SKM-1 (cell line): ENCODE measurements around the gene BEX4.

Source experiments
- DNase-seq: peaks from one replicate; lab custom pipeline; 2025; ENCODE audit not compliant: unreplicated experiment; lab: John Stamatoyannopoulos, UW

BEX4 gene

DNA sequence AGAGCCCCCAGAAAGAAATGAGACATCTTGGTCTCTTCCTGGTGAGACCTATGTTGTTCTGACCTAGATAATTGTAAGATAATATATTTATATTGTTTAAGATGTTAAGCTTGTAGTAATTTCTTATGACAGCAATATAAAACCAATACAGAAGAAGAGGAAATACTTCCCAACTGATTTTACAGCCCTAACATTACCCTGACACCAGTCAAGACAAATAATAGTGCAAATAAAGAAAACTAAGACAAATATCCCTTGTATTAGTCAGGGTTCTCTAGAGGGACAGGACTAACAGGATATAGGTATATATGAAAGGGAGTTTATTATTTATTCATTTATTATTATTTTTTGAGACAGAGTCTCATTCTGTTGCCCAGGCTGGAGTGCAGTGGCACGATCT is 21.4 kb downstream of the BEX4 start:
- no peak for DNase-seq

DNA sequence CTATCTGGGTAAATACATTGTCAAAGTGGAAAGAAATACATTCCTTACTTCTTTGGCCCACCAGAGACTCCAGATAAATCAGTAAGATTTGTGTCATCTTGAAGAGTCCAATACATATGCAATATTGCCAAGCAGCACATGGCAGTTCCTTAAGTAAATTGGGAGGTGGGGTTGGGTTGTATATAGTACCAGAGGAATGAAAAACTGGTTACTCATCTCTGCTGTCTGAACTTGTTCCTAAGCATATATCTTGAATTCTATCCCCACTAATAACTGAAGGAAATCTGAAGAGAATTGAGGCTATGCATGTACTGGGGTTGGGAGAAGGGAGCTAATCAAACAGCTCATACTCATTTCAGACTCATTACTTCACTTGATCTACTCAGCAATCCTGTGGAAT is 25.2 kb downstream of the BEX4 start:
- DNase-seq, result no peak

DNA sequence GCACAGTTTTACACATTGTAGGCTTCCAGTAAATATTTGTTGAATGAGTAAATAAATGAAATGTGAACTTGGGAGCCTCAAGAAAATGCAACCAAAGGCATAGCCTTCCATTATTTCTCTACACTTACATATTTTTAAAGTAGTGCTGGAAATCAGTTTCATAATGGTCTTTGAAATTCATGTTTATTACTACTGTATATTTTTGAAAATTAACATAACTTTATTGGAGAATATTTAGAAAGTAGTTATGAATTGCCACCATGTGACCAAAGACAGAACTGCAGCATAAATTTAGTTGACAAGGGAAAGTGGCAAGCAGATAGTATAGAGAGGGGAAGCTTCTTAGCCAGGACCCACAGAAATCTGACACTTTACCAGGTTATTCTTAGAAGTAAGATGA is 33.6 kb downstream of the BEX4 start:
- DNase-seq, result no peak

DNA sequence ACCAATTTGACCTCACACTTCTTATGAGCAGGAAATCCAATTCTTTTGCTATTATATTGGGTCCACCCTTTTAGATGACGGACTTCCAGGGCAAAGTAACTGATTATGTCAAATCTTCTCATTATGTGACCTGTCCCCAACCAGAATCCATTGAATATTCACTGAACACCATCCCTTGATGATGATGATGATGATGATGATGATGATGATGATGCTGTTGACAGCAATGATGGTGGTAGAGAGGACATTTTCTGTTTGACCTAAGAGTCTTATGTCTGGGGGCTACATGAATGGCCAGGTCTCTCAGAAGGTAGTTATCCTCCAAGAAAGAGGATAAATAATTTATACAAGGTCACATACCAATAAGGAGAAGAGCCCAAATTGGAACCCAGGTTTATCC is 34.9 kb downstream of the BEX4 start:
- DNase-seq, result no peak

DNA sequence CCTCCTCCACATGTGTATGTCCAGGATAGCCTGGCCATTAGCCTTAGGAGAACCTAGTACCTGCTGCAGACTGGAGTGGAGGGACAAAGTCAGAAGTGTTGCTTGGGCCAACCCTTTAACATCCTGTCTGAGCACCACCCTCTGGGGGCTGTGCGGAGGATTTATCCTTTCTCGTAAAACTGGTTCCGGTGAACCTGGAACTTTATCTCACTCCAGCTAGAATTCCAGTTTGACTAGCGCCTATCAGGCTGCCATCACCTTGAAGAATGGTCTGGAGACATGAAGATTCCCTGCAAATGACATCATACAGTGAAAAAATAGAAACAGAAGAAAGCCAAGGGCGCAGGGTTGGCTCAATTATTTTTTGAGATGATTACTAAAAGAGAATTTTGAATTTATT is 36.1 kb downstream of the BEX4 start:
- DNase-seq, result no peak

DNA sequence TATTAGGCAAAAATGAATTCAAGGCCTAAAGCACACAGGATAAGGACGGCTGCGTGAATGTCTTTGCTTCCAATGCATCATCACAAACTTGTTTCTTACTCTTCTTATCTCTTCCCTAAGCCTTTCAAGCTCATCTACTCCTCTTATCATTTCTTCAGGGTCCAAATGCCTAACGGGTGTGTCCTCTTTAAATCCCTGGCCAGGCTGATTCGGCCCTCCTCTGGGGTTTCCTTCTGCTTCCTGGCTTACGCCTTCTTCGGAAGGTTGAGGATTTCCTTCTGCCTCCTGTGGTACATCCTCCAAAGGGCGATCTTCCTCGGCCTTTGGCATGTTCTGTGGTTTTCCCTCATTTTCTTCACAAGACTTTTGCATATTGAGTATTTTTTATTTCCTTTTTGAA is 38.7 kb downstream of the BEX4 start:
- DNase-seq, result no peak

DNA sequence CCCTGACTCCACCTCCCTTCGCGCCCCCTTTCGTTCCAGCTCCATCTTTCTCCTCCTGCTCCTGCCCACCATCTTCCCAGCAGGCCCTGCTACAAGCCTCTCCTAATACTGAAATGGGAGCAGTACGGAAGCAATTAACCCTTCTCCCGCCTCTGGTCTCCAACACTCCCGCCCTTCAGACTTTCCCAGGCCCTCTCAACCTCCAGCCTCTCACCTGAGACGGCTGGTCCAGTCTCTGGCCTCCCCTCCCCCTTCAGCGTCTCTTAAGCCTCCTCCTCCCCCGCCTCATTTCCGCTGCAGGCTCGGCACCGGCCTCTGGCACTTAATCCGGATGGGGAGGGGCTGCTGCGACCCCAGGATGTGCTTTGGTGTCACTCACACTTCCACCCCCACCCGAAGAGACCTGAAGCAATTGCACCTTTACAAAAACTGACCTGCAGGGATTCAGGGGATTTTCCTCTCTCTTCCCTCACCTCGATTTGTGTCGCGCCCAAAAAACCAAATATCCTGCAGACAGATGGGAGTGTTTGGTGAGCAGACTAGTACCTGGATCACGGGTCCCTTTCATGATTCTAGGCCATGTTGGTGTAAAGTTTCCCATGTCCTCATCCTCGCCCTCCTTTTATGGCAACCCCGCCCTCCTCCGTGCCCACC is 39.4 kb downstream of the BEX4 start:
- DNase-seq, result no peak

DNA sequence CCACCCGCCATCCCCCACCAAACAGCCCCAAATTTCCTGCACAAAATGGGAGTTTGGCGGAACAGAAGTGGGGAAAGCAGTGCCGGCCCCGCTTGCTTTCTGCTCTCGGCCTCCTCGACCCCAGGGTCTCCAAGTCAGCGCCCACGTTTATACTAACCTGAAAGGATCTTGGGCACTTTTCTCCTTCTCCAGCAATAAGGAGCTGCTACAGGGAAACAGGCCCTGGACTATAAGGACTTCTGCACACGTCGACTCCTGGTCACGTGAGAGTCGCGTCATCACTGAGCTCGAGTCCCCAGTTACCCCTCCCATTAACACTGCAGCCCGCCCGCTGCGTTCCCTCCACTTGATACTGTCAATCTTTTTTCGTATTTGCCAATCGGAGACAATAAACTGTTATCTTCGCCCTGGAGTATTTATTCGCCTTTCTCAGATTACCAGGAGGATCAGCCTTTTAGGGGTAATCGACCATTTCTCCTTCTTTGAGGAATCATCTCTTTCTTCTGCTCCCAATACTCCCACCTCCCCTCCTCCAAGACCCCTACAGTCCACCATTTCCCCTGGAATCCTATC is 40.1 kb downstream of the BEX4 start, which contains the start of gene TCEAL8:
TSS of gene TCEAL8 (minus strand) at position 235 of the 573 bp plus-strand sequence. CDS start 1,176 bp downstream, outside the sequence.
- DNase-seq, result no peak

DNA sequence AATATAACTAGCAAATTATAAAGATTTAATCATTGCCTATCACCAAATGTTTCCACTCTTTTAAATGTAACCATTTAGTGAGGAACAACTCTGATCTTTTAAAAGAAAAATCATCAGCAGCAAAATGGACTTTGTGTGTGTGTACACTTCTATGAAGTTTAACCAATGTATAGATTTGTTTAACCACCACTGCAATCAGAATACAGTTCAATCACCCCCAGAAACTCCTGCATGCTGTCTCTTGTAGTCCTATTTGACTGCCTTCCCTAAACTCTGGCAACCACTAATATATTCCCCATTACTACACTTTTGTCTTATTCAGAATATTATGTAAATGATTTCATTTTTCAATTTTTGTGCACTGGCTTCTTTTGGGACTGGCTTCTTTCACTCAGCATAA is 41.7 kb downstream of the BEX4 start:
- DNase-seq, result no peak

DNA sequence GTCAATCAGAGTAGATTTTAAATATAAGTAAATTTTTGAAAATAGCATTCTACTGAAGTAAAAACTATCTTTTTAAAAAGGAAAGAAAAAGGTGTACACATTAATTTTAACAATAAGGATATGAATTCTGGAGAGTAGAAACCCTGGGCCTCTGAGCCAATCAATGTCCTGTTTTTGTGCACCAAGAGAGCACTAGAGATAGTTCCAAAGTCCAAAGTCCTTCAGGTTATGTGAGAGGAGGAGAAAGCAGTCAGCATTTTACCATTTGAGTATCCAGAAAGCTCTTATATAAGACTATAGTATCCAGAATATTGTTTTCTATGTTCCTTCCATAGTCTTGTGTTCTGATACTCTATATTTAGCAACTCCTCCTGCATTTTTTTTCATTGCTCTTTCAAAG is 43.4 kb downstream of the BEX4 start:
- no peak for DNase-seq
